Peyer's patch (tissue), 4 donors: ENCODE data around the gene FOS.

Experiments used
- CTCF ChIP-seq, 6 experiments: fragments of 450-650 bp in 4 of 6; fragments of 200-600 bp in 2 of 6; sonication (generic) in 1 of 6; IDR thresholded peaks; one replicate each; pipeline ENCODE4 v1.5.1; 2017 to 2019; ENCODE audit warnings: antibody characterized with exemption in 6 of 6, mild to moderate bottlenecking in 3 of 6, moderate library complexity in 1 of 6
- POLR2A ChIP-seq, 2 donors: fragments of 450-650 bp; IDR thresholded peaks; one replicate each; pipeline ENCODE4 v1.5.1; 2017; ENCODE audit warnings: antibody characterized with exemption in 2 of 2, mild to moderate bottlenecking in 2 of 2, moderate library complexity in 2 of 2

DNA sequence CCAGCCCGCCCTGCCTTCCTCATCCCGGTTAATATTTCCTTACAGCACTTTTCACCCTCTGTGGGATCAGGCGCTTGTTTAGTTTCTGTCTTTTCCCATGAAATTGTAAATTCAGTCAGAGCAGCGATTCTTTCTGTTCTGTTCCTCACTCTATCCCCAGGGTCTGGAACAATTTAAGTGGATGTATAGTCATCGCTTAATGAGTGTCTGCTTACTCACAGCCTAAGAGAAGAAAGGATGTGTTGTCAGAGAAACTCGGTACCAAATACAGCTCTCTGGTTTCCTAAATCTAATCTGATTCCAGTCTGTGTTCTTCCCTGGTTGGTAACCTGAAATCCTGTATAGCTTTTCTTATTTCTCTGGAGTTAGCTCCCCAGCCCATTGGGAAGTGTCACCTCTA is 44.9 kb downstream of the FOS start:
- TF ChIP-seq CTCF (IDR thresholded peaks at IDR 0.05) = no peak
- no peak for TF ChIP-seq POLR2A (IDR thresholded peaks at IDR 0.05)
